Measurements from ENCODE around the gene GLP1R.

DNA sequence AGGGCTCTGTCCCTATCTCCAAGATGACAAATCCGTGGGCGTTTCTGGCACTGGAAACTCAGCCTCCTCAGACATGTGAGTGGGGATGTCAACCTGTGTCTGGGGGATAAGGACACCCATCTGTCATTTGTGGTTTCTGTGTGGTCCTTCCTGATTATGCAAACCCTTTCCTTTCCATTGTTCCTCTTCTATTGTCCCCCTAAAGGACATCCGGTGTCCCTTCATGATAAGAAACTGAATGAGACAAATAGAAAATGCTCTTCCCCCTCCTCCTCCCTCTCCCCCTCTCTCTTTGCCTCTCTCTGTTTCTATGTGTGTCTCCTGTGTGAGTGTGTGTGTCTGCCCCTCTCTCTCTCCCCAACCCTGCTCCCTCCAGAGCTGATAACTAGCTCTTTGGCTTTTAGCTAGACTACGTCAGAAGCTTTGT is 11.5 kb upstream of the GLP1R start:
- no peak for TF ChIP-seq CTCF (IDR thresholded peaks at IDR 0.05; ENCODE audit: low read depth, low read length, poor library complexity, severe bottlenecking)
- no peak for TF ChIP-seq EZH2phosphoT487 (IDR thresholded peaks at IDR 0.05; ENCODE audit: borderline replicate concordance, low read length)
